NCI-H524 (cell line): ENCODE measurements around the gene ZBTB20.
"Not testable (repeated sequence)": the region's sequence is repeated elsewhere in the genome, so short reads cannot be mapped to it uniquely, and the experiment has no call there.

Experiments used
- DNase-seq, 2 experiments: peaks; one replicate each; lab custom pipeline; 2025; lab: John Stamatoyannopoulos, UW

ZBTB20 gene

GRCh38 chr3:114714957-114715460 is 432.1 kb downstream of the ZBTB20 start:
- no peak for DNase-seq

GRCh38 chr3:114714237-114714636 is 432.9 kb downstream of the ZBTB20 start:
- DNase-seq, result no peak

- DNase-seq, result no peak
Measured at GRCh38 chr3:114712728-114713492, 434.2 kb downstream of the ZBTB20 start.

GRCh38 chr3:114711321-114711886 is 435.7 kb downstream of the ZBTB20 start:
- no peak for DNase-seq

GRCh38 chr3:114709102-114709501 is 438.0 kb downstream of the ZBTB20 start:
- DNase-seq, result no peak

GRCh38 chr3:114707252-114707860 is 439.7 kb downstream of the ZBTB20 start:
- no peak for DNase-seq

- no peak for DNase-seq
Measured at GRCh38 chr3:114706591-114707232, 440.4 kb downstream of the ZBTB20 start.

GRCh38 chr3:114700637-114701234 is 446.4 kb downstream of the ZBTB20 start:
- DNase-seq, result no peak

GRCh38 chr3:114698146-114699105 is 448.7 kb downstream of the ZBTB20 start:
- no peak for DNase-seq

GRCh38 chr3:114697401-114697800 is 449.7 kb downstream of the ZBTB20 start:
- DNase-seq, result no peak

GRCh38 chr3:114694251-114694650 is 452.8 kb downstream of the ZBTB20 start:
- DNase-seq, result no peak

- no peak for DNase-seq
Measured at GRCh38 chr3:114691871-114692270, 455.2 kb downstream of the ZBTB20 start.

- DNase-seq, result no peak
Measured at GRCh38 chr3:114690911-114691310, 456.2 kb downstream of the ZBTB20 start.

GRCh38 chr3:114687151-114687550 is 459.9 kb downstream of the ZBTB20 start:
- DNase-seq, result no peak

GRCh38 chr3:114686621-114687020 is 460.5 kb downstream of the ZBTB20 start:
- DNase-seq, result no peak

GRCh38 chr3:114685161-114685560 is 461.9 kb downstream of the ZBTB20 start:
- no peak for DNase-seq

GRCh38 chr3:114680299-114680698 is 466.8 kb downstream of the ZBTB20 start:
- DNase-seq, result no peak

- DNase-seq, result not testable (repeated sequence)
Measured at GRCh38 chr3:114679773-114680172, 467.3 kb downstream of the ZBTB20 start.

- no peak for DNase-seq
Measured at GRCh38 chr3:114675104-114675503, 472.0 kb downstream of the ZBTB20 start.

- DNase-seq, result no peak
Measured at GRCh38 chr3:114674036-114674435, 473.1 kb downstream of the ZBTB20 start.

- no peak for DNase-seq
Measured at GRCh38 chr3:114673481-114673880, 473.6 kb downstream of the ZBTB20 start.
